Neural cell (in vitro differentiated cells): Measurements from ENCODE around the gene BICRAL. TPM values are rescaled to one million over a fixed set of nuclear protein-coding genes. Genes with fewer than 3 reads are reported as not detected.

Experiments used
- H2AFZ ChIP-seq: fragments of 200-600, 300-800 bp; sonication (generic), shearing (Covaris generic); 2 replicates; pipeline ENCODE4 v1.6.0; 2014; ENCODE audit warnings: low read depth, mild to moderate bottlenecking, antibody characterized with exemption, low read length, moderate library complexity
- H3F3A ChIP-seq: fragments of 200-600 bp; shearing (Covaris generic); 2 replicates; pipeline ENCODE4 v1.6.1; 2016; ENCODE audit warnings: mild to moderate bottlenecking, moderate library complexity, mixed read lengths, antibody characterized with exemption, low read length; ENCODE audit not compliant: insufficient read depth, poor library complexity, severe bottlenecking
- H3K27ac ChIP-seq: fragments of 200-600, 300-800 bp; sonication (generic), shearing (Covaris generic); 2 replicates; pipeline ENCODE4 v1.5.1; 2014; ENCODE audit warnings: mild to moderate bottlenecking, low read length, moderate library complexity
- H3K27me3 ChIP-seq: fragments of 300-800, 200-600 bp; sonication (generic), shearing (Covaris generic); 2 replicates; pipeline ENCODE4 v1.6.0; 2014; ENCODE audit warnings: mild to moderate bottlenecking, low read depth, low read length, moderate library complexity; ENCODE audit not compliant: insufficient read depth
- H3K36me3 ChIP-seq: fragments of 300-800, 200-600 bp; sonication (generic), shearing (Covaris generic); 2 replicates; pipeline ENCODE4 v1.5.1; 2014; ENCODE audit warnings: mild to moderate bottlenecking, antibody characterized with exemption, low read length, moderate library complexity; ENCODE audit not compliant: insufficient read depth
- H3K4me2 ChIP-seq: fragments of 300-800, 200-600 bp; sonication (generic), shearing (Covaris generic); 2 replicates; pipeline ENCODE4 v1.6.0; 2014; ENCODE audit warnings: mild to moderate bottlenecking, low read length
- H3K4me3 ChIP-seq: fragments of 300-800, 200-600 bp; sonication (generic), shearing (Covaris generic); 2 replicates; pipeline ENCODE4 v1.5.1; 2014; ENCODE audit warnings: mild to moderate bottlenecking, low read length, moderate library complexity
- H3K79me2 ChIP-seq: fragments of 200-600 bp; shearing (Covaris generic); replicated peaks from 2 replicates; pipeline ENCODE4 v1.6.0; 2014; ENCODE audit warnings: mild to moderate bottlenecking, low read length, moderate library complexity; ENCODE audit not compliant: insufficient read depth
- H3K9ac ChIP-seq: fragments of 300-800, 200-600 bp; sonication (generic), shearing (Covaris generic); 2 replicates; pipeline ENCODE4 v1.6.1; 2016; ENCODE audit warnings: mild to moderate bottlenecking, low read length, mixed read lengths
- H3K9me2 ChIP-seq: fragments of 200-600 bp; shearing (Covaris generic); 2 replicates; pipeline ENCODE4 v1.6.1; 2016; ENCODE audit warnings: mild to moderate bottlenecking, low read length, mixed read lengths; ENCODE audit not compliant: insufficient read depth
- H3K9me3 ChIP-seq: fragments of 200-600, 300-800 bp; sonication (generic), shearing (Covaris generic); 2 replicates; pipeline ENCODE4 v1.6.1; 2016; ENCODE audit warnings: mild to moderate bottlenecking, mixed run types, low read length, moderate library complexity, mixed read lengths
- H4K20me1 ChIP-seq: fragments of 200-600 bp; shearing (Covaris generic); 2 replicates; pipeline ENCODE4 v1.6.1; 2016; ENCODE audit warnings: mild to moderate bottlenecking, mixed run types; ENCODE audit not compliant: insufficient read depth
- EP300 ChIP-seq: fragments of 450-650 bp; conservative IDR thresholded peaks from 2 replicates; pipeline ENCODE4 v1.6.1; 2014; ENCODE audit warnings: antibody characterized with exemption, mild to moderate bottlenecking, moderate library complexity; ENCODE audit not compliant: poor library complexity, severe bottlenecking
- EZH2 ChIP-seq: fragments of 200-600, 300-800 bp; shearing (Covaris generic), sonication (generic); IDR thresholded peaks from 2 replicates; pipeline ENCODE4 v1.6.1; 2014; ENCODE audit warnings: antibody characterized with exemption, low read length, borderline replicate concordance, mild to moderate bottlenecking; ENCODE audit not compliant: insufficient read depth, poor library complexity, severe bottlenecking
- MXI1 ChIP-seq: fragments of 450-650 bp; conservative IDR thresholded peaks from 2 replicates; pipeline ENCODE4 v1.6.1; 2014; ENCODE audit warnings: antibody characterized with exemption, mild to moderate bottlenecking; ENCODE audit not compliant: poor library complexity, severe bottlenecking
- POLR2AphosphoS5 ChIP-seq: IDR thresholded peaks from 2 replicates; pipeline ENCODE4 v1.6.1; 2012
- RAD21 ChIP-seq: fragments of 450-650 bp; conservative IDR thresholded peaks from 2 replicates; pipeline ENCODE4 v1.6.1; 2014; ENCODE audit warnings: antibody characterized with exemption, mild to moderate bottlenecking, moderate library complexity
- REST ChIP-seq: IDR thresholded peaks from 2 replicates; pipeline ENCODE4 v1.6.1; 2012; ENCODE audit warnings: borderline replicate concordance
- SMC3 ChIP-seq: fragments of 450-650 bp; conservative IDR thresholded peaks from 2 replicates; pipeline ENCODE4 v1.6.1; 2014; ENCODE audit warnings: antibody characterized with exemption, mild to moderate bottlenecking, moderate library complexity; ENCODE audit not compliant: poor library complexity
- TAF1 ChIP-seq: IDR thresholded peaks from 2 replicates; pipeline ENCODE4 v1.6.1; 2012; ENCODE audit warnings: low read depth
- polyA plus RNA-seq: library from polyadenylated mRNA; depleted of rRNA; stranded (reverse); fragments of >200 nt; gene quantifications from 2 replicates; pipeline ENCODE4 v1.2.3, GENCODE V29; 2014
- TF ChIP-seq, protein P1 (sequence below): fragments of 450-650 bp; IDR thresholded peaks from 2 replicates; pipeline ENCODE4 v1.5.1; 2014; ENCODE audit warnings: antibody characterized with exemption, mild to moderate bottlenecking, moderate library complexity; ENCODE audit not compliant: poor library complexity, severe bottlenecking

Gene BICRAL
- polyA plus RNA-seq, 1 donor from 2014 or later = 6.7 TPM

GRCh38 chr6:42745083-42745639 is 36.7 kb upstream of the BICRAL start:
- Histone ChIP-seq H3K9me2 (no peaks in the 10 kb centered on the region), H3F3A (peaks cover 18% of the 10 kb centered on the region), H2AFZ (peak overlapping the region; percentile 52)

DNA sequence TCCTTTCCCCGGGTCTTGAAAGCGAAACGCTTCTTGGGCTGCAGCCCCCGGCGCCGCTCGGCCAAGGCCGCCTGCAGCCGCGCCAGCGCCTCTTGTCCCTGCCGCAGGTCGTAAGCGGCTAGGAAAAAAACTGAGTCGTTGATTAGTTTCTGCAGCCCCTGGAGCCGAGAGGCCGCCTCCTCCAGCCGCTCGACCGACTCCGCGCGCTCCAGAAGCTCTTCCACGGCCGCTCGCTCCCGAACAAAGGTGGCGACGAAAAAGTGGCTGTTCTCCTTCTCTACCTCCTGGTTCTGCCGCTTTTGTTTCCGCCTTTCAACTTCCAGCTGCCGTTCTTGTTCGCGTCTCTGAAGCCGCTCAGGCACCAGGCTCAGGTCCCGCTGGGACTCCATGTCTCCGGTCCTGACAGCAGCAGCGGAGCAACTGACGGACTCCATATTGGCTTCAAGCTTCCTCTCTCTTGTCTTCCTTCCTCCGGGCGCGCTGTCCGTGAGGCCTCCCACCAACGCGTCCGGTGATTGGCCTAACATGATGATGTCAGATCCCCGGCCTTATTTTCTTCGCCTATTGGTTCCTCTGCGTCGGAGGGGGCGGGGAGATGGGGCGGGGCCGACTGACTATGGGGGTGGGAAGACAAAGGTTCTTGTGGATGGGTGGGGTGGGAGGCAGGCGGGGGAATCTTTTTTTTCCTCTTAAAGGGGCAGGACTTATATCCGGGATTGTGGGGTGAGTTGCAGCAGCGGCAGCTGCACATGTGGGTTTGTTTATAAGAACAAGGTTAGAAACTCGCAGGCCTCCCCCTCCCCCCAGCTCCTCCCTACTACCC is 36.0 kb upstream of the BICRAL start, which contains the start of gene TBCC:
TSS of gene TBCC (minus strand) at position 464 of the 823 bp plus-strand sequence. CDS start at position 434, 30 bp downstream.
- Histone ChIP-seq H3K4me3 (peak within 1 kb of the TSS; percentile 98), H3K9me3 (no peaks in the 10 kb centered on the region), H3K4me2 (peak within 1 kb of the TSS; percentile 98), H2AFZ (peak within 1 kb of the TSS; percentile 52), H3K9ac (peak within 1 kb of the TSS; percentile 98), H3K36me3 (no peaks in the 10 kb centered on the region), H3K79me2 (peaks cover 23% of the 10 kb centered on the region), H3K27me3 (no peaks in the 10 kb centered on the region), H3F3A (peaks cover 18% of the 10 kb centered on the region), H3K9me2 (no peaks in the 10 kb centered on the region), H3K27ac (peak within 1 kb of the TSS; percentile 97), H4K20me1 (no peaks in the 10 kb centered on the region)
- TF ChIP-seq SMC3 = no peak
- no peak for TF ChIP-seq RAD21
- no peak for TF ChIP-seq EZH2
- TF ChIP-seq, protein P1, sequence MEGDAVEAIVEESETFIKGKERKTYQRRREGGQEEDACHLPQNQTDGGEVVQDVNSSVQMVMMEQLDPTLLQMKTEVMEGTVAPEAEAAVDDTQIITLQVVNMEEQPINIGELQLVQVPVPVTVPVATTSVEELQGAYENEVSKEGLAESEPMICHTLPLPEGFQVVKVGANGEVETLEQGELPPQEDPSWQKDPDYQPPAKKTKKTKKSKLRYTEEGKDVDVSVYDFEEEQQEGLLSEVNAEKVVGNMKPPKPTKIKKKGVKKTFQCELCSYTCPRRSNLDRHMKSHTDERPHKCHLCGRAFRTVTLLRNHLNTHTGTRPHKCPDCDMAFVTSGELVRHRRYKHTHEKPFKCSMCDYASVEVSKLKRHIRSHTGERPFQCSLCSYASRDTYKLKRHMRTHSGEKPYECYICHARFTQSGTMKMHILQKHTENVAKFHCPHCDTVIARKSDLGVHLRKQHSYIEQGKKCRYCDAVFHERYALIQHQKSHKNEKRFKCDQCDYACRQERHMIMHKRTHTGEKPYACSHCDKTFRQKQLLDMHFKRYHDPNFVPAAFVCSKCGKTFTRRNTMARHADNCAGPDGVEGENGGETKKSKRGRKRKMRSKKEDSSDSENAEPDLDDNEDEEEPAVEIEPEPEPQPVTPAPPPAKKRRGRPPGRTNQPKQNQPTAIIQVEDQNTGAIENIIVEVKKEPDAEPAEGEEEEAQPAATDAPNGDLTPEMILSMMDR = no peak
- TF ChIP-seq POLR2AphosphoS5 = peak; percentile 99
- peak; percentile 99 for TF ChIP-seq TAF1
- TF ChIP-seq MXI1 = peak; percentile 72
- TF ChIP-seq REST = peak; percentile 98
- TF ChIP-seq EP300 = peak; percentile 43

More at GRCh38 chr6:42745083-42745639, 36.7 kb upstream of the BICRAL start:
- Histone ChIP-seq H3K36me3 (no peaks in the 10 kb centered on the region), H3K4me3 (peak overlapping the region; percentile 98), H3K27me3 (no peaks in the 10 kb centered on the region), H3K79me2 (peaks cover 23% of the 10 kb centered on the region), H3K9ac (peak overlapping the region; percentile 98), H3K4me2 (peak overlapping the region; percentile 98), H3K27ac (peak overlapping the region; percentile 97), H4K20me1 (no peaks in the 10 kb centered on the region), H3K9me3 (no peaks in the 10 kb centered on the region)
- TF ChIP-seq SMC3 (peak; percentile 12), EZH2 (no peak), POLR2AphosphoS5 (peak; percentile 38)
- TF ChIP-seq, protein P1 = peak; percentile 11
